ENCODE data around the gene ANKRD44. TPM values are rescaled to one million over a fixed set of nuclear protein-coding genes. Genes with fewer than 3 reads are reported as not detected.
"Not testable (repeated sequence)": the region's sequence is repeated elsewhere in the genome, so short reads cannot be mapped to it uniquely, and the experiment has no call there.

Gene ANKRD44
- total RNA-seq, 1 experiment from 2014 or later = 10.3 TPM

- DNase-seq (ENCODE audit: low read depth) = no peak
Measured at GRCh38 chr2:197259470-197259999, 51.0 kb downstream of the ANKRD44 start.

GRCh38 chr2:197258580-197258979, 52.0 kb downstream of the ANKRD44 start:
- DNase-seq (ENCODE audit: low read depth) = no peak

- DNase-seq (ENCODE audit: low read depth) = no peak
Measured at GRCh38 chr2:197256547-197257170, 53.9 kb downstream of the ANKRD44 start.

GRCh38 chr2:197256021-197256420, 54.6 kb downstream of the ANKRD44 start:
- no peak for DNase-seq (ENCODE audit: low read depth)

GRCh38 chr2:197255543-197255942, 55.0 kb downstream of the ANKRD44 start:
- peak; percentile 12 for DNase-seq (ENCODE audit: low read depth)

GRCh38 chr2:197254776-197255530, 55.6 kb downstream of the ANKRD44 start:
- DNase-seq (ENCODE audit: low read depth) = no peak

GRCh38 chr2:197251576-197251975, 59.0 kb downstream of the ANKRD44 start:
- no peak for DNase-seq (ENCODE audit: low read depth)

GRCh38 chr2:197251163-197251562, 59.4 kb downstream of the ANKRD44 start:
- no peak for DNase-seq (ENCODE audit: low read depth)

- no peak for DNase-seq (ENCODE audit: low read depth)
Measured at GRCh38 chr2:197250084-197250397, 60.5 kb downstream of the ANKRD44 start.

- DNase-seq (ENCODE audit: low read depth) = no peak
Measured at GRCh38 chr2:197249381-197250083, 61.0 kb downstream of the ANKRD44 start.

GRCh38 chr2:197248623-197249022, 62.0 kb downstream of the ANKRD44 start:
- DNase-seq (ENCODE audit: low read depth) = no peak

GRCh38 chr2:197248001-197248401, 62.6 kb downstream of the ANKRD44 start:
- no peak for DNase-seq (ENCODE audit: low read depth)

GRCh38 chr2:197247083-197247482, 63.5 kb downstream of the ANKRD44 start:
- no peak for DNase-seq (ENCODE audit: low read depth)

GRCh38 chr2:197245829-197246804, 64.5 kb downstream of the ANKRD44 start:
- no peak for DNase-seq (ENCODE audit: low read depth)

- DNase-seq (ENCODE audit: low read depth) = no peak
Measured at GRCh38 chr2:197244349-197244748, 66.2 kb downstream of the ANKRD44 start.

GRCh38 chr2:197242719-197243118, 67.9 kb downstream of the ANKRD44 start:
- no peak for DNase-seq (ENCODE audit: low read depth)

- DNase-seq (ENCODE audit: low read depth) = no peak
Measured at GRCh38 chr2:197241596-197241995, 69.0 kb downstream of the ANKRD44 start.

- DNase-seq (ENCODE audit: low read depth) = no peak
Measured at GRCh38 chr2:197241153-197241552, 69.4 kb downstream of the ANKRD44 start.

- DNase-seq (ENCODE audit: low read depth) = no peak
Measured at GRCh38 chr2:197240421-197241041, 70.0 kb downstream of the ANKRD44 start.

GRCh38 chr2:197240018-197240417, 70.6 kb downstream of the ANKRD44 start:
- not testable (repeated sequence) for DNase-seq (ENCODE audit: low read depth)

GRCh38 chr2:197239434-197239833, 71.1 kb downstream of the ANKRD44 start:
- DNase-seq (ENCODE audit: low read depth) = no peak
